HG03060 (cell line): ENCODE results near the gene ZNF672.

ENCODE experiments used
- ATAC-seq: cut with Tn5 transposase; IDR thresholded peaks from one replicate; pipeline ENCODE4 v1.9.1; 2021; ENCODE audit warnings: low read depth, moderate number of reproducible peaks; ENCODE audit not compliant: unreplicated experiment

The ZNF672 gene

DNA sequence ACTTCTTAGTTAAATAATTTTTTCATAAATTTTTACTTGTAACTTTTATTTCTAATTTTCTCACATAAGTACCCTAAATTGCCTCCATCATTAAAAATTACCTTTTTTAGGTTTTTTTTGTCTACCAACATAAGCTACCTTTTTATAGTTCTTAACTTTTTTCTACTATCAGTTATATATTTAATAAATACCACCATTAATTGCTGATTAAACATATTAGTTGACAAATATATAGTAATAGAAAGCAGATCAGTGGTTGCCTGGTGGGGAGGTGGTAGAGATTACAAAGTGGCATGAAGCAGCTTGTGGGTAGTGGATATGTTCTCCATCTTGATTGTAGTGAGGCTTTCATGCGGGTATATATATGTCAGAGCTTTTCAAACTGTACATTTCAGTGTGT is 6.2 kb upstream of the ZNF672 start:
- no peak for ATAC-seq

DNA sequence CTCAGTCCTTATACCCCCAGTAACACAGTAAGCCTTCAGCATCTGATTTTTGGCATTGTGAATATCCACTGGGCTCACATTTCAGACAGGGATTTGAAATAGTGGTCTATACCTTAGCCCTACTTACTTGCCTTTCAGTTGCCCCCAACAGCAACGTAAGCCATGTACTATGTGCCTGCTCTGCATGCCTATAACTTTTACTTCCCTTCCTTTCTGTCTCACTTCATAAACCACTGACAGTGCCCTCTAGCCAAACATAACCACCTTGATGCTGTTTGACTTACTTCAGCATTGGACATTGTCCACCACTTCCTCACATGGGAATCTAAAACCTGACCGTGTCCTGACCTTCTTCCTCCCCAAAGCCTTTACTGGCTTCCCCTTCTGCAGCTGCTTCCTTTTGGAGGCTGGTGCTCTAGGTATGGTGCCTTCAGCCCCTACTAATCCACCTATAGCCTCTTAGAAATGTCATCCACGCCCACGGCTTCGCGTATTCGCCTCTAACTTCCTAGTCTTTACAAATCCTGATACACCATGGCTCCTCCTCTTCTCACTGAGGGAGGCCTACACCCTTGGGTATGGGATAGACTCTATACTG is 3.6 kb upstream of the ZNF672 start:
- ATAC-seq: no peak

DNA sequence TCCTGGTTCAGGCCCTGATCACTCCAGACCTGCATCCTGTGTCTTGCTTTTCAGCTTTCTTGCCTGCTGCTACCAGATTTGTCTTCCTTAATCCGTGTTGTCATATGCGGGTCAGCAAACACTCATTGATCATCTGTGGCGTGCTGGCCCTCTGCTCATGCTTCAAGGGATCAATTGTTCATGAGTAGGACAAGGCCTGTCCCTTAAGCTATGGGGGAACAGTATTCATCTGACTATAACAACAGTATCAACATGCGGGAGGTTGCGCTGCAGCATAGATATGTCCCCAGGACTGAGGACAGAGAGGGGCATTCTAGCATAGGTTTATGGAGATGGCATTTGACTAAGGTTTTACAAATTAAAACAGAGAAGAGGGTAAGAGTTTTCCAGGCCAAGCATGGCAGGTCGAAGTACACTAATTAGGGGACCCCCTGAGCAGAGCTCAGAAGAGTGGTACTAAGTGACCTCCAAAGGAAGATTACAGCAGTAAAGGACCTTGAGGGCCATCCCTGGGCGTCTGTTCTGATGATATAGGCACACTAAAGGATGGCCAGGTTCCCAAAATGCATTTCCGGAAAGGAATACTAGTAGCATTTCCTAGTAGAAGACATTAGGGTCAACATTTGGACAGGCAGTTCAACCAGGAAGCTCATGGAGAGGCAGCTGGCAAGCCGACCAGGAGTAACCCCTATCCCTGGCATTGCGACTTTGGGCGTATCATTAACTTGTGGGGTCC is 811 bp upstream of the ZNF672 start:
- ATAC-seq: no peak

DNA sequence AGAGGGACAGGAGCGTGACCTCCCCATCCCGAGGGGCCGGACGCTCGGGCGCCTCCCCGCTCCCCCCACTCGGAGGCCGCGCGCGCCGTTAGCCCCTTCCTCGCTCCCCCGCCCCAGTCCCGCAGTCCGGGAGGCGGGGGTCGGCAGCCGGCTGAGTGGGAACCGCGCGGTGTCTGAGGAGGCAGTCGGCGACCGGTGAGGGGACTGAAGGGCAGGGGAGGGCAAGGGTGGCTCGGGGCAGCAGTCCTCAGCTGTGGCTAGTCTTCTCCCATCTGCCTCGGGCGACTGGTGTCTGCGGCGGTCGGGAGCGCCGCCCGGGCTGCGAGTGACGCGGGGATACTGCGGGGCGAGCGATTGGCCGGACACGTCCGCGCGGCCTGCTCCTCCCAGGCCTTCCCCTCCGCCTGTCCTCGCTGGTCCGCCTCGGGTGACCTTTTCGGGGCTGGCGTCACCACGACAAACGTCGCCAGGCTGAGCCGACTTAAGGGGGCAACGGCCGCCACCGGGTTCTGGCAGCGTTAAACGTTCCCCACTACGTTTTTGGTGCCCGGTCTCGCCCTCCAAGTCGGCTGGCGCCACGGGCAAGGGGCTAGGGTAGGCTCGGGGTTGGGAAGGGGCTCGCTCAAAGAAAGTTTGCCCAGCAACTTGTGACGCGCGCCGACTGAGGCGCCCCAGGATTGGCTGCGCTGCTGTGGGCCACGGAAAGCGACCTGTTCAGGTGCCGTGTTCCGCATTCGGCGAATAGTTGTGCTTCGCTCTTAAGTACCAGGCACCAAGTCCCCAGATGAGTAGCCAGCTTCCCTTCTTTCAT is 538 bp downstream of the ZNF672 start:
- ATAC-seq: peak; percentile 52

DNA sequence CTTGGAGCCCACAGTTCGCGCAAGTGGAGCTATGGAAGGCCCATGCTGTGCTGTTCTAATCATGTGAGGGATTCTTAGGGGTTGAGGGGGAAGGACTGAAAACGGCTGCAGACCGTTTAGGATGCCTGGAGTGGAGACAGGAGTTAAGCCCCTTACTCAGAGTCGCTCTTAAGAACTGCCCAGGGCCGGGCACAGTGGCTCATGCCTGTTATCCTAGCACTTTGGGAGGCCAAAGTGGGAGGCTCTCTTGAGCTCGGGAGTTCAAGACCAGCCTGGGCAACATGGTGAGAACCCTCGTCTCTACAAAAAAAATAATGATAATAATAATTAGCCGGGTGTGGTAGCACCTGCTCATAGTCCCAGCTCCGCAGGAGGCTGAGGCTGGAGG is 1.1 kb downstream of the ZNF672 start:
- ATAC-seq: no peak

DNA sequence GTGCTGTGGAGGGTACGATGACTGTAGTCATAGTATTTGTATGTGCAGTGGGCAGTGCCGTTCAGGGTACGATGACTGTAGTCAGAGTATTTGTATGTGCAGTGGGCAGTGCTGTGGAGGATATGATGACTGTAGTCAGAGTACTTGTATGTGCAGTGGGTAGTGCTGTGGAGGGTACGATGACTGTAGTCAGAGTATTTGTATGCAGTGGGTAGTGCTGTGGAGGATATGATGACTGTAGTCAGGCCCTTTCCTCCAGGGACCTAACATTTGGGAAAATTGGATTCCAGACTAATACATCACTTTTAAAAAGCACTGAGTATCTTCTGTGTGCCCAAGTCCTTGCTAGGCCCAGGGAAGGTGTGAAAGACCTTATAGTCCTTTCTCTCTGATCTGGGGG is 2.9 kb downstream of the ZNF672 start:
- no peak for ATAC-seq

DNA sequence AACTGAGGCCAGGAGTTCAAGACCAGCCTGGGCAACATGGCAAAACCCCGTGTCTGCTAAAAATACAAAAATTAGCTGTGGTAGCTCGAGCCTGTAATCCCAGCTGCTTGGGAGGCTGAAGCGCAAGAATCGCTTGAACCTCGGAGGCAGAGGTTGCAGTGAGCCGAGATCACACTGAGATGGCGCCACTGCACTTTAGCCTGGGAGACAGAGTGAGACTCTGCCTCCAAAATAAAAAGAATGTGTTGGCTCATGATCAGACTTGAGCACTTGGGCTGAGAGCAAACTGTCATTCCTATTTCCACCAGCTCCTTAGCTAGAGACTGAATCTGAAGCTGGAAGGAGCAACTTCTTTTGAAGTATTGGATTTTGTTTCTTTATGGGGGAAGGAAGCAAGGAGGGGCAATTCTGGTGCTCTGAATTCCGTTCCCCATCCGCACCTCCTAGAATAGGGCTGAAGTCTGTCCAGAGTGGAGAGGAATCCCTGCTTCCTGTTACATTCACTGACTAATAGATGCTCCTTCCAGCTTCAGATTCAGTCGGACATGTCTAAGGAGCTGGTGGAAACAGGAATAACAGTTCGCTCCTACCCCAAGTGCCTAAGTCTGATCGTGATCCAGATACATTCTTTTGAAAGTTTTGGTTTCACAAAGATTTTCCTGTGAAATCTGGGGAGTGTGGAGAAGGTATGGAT is 3.8 kb downstream of the ZNF672 start:
- ATAC-seq: no peak

DNA sequence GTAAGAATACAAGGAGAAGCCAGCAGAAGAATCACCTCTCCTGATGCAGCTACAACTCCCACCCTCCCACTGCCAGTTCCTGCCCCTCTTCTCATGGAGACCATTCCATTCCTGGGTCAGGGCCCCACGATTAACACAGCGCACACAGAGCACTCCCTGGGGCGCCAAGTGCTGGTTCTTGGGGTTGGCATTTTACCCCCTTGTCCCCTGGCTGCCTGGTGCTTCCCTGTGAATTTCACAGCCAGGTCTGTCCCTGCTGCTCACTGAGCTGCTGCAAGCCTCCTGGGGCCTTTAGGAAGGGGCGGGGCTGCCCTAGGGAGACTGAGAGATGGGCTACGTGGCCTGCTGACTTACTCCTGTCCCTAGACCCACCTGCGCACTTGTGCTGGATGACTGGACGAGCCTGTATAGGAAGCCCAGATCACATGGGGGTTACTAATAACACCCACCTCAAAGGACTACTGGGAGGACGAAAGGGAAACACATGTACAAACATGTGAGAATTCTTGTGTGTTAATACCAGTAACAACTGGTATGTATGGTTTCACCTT is 4.8 kb downstream of the ZNF672 start:
- ATAC-seq: peak; percentile 25

DNA sequence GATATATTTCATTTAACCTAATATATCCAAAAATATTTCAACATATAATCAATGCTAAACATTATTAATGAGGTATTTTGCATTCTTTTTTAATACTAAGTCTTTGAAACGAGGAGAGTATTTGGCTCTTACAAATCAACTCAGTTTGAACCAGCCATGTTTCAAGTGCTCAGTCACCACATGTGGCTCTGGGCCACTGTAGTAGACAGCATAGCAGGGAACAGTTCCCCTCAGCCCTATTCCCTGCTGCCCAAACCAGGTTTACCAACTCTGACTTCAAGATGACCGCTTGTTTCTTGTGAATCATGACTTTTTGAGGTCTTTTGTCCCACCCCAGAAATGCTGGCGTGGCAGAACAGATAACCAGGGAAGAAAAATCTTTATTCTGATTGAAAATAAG is 5.7 kb downstream of the ZNF672 start:
- ATAC-seq: no peak

DNA sequence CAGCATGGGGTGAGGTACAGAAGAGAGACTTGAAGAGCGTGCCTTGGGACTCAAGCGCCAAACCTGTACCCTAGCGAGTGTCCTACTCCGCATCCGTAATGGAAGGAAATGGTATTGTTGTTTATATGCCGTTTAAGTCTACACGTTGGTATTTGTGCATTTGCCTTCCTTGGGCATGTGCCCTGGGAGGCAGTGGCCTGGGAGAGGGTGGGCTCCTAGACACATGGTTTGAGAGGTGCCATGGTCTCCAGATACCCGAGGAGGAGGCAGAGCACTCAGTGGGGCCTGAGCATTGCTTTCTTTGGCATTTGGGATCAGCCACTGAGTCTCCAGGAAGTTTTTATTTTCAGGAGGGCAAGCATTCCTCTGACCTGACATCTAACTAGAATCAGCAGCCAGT is 6.5 kb downstream of the ZNF672 start:
- no peak for ATAC-seq

DNA sequence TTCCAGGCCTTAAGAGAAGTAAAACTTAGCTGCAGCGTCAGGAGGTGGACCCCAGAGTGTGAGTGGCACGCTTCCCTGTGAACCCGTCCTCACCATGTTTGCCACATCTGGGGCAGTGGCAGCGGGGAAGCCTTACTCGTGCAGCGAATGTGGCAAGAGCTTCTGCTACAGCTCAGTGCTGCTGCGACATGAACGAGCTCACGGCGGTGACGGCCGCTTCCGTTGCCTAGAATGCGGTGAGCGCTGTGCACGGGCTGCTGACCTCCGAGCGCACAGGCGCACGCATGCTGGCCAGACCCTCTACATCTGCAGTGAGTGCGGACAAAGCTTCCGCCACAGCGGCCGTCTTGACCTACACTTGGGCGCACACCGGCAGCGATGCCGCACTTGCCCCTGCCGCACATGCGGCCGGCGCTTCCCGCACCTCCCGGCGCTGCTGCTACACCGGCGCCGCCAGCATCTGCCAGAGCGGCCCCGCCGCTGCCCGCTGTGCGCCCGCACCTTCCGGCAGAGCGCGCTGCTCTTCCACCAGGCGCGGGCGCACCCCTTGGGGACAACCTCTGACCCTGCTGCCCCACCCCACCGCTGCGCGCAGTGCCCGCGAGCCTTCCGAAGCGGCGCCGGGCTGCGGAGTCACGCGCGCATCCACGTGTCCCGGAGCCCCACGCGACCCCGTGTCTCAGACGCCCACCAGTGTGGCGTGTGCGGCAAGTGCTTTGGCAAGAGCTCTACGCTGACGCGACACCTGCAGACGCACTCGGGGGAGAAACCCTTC is 9.3 kb downstream of the ZNF672 start:
- ATAC-seq: no peak

DNA sequence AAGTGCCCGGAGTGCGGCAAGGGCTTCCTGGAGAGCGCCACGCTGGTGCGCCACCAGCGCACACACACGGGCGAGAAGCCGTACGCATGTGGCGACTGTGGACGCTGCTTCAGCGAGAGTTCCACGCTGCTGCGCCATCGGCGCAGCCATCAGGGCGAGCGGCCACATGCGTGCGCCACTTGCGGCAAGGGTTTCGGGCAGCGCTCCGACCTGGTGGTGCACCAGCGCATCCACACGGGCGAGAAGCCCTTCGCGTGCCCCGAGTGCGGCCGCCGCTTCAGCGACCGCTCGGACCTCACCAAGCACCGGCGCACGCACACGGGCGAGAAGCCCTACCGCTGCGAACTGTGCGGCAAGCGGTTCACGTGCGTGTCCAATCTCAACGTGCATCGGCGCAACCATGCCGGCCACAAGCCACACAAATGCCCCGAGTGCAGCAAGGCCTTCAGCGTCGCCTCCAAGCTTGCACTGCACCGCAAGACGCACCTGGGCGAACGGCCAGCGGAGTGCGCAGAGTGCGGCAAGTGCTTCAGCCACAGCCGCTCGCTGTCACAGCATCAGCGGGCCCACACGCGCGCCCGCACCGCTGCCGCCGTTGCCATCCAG is 10.0 kb downstream of the ZNF672 start:
- ATAC-seq: no peak

DNA sequence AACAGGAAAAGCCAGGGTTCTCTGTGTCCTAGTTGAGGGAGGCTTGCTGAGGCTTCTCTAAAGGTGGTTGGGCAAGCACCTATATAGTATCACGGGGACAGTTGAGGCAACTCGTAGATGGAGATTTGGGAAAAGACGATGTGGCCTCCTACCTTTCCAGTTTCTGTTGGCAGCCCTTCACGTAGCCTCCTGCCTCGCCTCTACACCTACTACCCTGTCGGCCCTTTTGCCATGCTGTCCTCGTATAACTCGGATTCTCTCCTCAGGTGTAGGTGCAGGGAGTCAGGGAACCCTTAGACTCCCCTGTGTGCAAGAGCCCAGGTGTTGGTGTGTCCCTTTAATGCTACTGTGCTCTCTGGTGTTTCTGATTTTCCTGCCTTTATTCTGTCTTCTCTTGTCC is 10.6 kb downstream of the ZNF672 start:
- ATAC-seq: no peak

DNA sequence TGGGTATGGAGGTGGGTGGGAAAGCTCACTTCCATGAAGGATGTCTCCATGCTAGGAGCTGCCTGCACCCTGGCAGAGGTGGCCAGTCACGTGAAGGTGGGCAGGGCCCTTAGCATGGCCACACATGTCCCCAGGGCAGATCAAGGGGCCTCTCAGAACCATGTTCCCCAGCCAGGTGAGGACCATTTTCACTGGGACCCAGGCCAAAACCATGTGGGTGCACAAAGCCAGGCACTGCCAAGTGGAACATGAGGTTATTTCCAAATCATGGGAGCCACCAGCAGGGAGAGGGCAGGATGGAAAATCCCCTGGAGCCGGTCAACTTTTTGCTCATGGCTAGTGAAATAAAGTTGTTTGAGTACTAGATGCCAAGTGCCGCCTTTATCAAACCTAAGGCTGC is 11.1 kb downstream of the ZNF672 start:
- ATAC-seq: no peak

DNA sequence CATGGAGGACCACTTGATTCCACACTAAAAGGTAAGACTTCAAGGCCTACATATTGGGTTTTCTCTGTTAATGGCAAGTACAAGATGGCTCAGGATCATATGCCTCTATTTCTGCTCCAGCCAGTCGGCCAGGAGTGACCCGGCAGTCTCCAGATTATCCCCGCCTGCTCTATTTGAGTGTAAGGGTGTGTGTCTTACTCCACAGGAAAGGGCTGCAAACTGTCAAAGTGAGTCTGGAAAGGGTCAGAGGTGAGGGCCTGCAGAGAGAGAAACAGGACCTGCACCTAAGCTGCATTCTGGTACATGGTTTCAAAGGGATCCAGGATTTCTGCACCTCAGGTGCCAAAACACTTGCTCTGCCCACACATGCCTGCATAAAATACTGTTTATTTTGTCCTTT is 11.6 kb downstream of the ZNF672 start:
- no peak for ATAC-seq

DNA sequence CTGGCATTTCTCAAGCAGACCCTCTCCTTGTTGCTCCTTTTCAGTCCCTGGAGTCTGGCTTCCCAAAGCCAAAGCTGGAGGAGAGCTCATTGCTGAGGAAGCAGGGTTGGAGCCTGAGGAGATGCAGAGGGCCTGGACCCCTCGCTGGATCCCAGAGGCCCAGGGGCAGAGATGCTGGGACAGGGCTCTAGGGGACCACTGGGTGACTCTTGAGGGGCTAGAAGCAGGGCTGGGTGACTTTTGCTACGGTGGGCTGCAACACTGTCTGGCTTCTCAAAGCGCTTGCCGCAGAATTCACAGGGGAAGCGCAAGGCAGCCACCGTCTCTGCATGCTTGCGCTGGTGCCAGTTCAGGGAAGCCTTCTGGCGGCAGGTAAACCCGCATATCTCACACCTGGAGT is 12.1 kb downstream of the ZNF672 start:
- ATAC-seq: no peak

DNA sequence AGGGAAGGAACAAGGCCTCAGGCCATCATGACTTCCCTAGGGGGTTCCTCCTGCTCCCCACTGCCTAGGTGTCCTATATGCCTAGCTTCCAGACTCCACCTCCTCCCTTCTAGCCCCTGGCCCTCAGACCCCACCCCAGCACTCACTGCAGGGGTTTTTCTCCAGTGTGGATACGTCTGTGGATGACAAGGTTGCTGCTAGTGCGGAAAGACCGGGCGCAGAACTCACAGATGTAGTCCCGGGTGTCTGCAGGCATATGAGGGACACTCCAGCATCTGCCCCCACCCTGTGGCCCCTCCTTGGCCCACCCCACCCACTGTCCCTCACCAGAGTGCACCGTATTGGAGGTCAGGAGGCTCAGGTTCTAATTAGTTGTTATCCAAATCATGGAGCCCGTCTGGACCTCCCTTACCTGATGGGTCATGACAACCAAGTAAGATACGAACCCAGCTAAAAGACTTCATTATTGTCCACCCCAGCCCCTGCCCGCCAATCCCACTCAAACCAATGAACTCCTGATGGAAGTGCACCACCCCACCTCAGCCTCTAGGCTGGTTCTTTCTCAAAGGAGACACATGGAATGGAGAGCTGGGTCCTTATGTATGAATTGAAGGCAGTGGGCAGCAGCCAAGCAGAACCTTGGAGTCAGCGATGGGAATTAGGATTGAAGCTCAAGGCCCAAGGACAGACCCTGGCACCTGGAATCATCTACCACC is 12.7 kb downstream of the ZNF672 start:
- no peak for ATAC-seq

DNA sequence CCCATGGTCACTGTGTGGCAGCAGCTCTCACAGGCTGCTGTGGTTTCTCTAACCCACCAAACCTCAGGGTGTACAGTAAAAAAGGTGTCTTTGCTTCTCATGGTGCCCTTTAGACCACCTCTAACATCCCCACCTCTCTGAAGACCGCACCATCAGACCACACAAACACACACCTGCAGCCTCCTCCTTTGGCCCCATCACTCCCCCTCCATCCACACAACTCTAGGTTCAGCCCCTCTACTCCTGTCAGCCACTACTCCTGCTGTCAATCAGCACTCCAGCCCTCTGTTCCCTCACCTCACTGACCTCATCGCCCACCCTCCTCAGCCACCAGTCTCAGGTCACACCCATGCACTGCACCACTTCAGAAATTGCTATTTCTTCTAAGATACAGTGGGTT is 13.4 kb downstream of the ZNF672 start:
- ATAC-seq: no peak
